Psoas muscle (tissue), 8 donors: ENCODE data around the gene ZNF337. TPM values are rescaled to one million over a fixed set of nuclear protein-coding genes. Genes with fewer than 3 reads are reported as not detected.

Experiments
- ATAC-seq, 4 donors: fragments of 200-7000 bp; cut with Tn5 transposase; one replicate each; pipeline ENCODE4 v1.9.1; 2020; ENCODE audit warnings: moderate library complexity in 3 of 4, mild to moderate bottlenecking in 2 of 4
- DNase-seq, 2 donors: peaks; one replicate each; pipeline ENCODE4 v3.0.0-alpha.2; 2020
- H3K27ac ChIP-seq: fragments of 200-600 bp; one replicate; pipeline ENCODE4 v1.8.0; 2022
- H3K27me3 ChIP-seq, 3 donors: fragments of 200-600 bp in 1 of 3; one replicate each; pipeline versions ENCODE4 v1.6.1 to v1.8.0; 2013 to 2022; ENCODE audit warnings: low read length in 2 of 3, mild to moderate bottlenecking in 2 of 3, moderate library complexity in 1 of 3; ENCODE audit not compliant: insufficient read depth in 3 of 3
- H3K36me3 ChIP-seq, 2 donors: fragments of 200-600 bp in 1 of 2; one replicate each; pipeline versions ENCODE4 v1.6.1 to v1.8.0; 2013 to 2022; ENCODE audit warnings: low read depth in 1 of 2, mild to moderate bottlenecking in 1 of 2, moderate library complexity in 1 of 2; ENCODE audit not compliant: insufficient read depth in 1 of 2
- H3K4me1 ChIP-seq: fragments of 200-600 bp; one replicate; pipeline ENCODE4 v1.8.0; 2022
- H3K4me3 ChIP-seq: fragments of 200-600 bp; one replicate; pipeline ENCODE4 v1.8.0; 2022; ENCODE audit warnings: mild to moderate bottlenecking
- H3K9me3 ChIP-seq: fragments of 200-600 bp; one replicate; pipeline ENCODE4 v1.8.0; 2022
- WGBS, 3 donors: extraction: QIAGEN DNeasy Blood & Tissue Kit; methylation state at CpG; one replicate each; pipeline versions ENCODE4 v1.1.6 to v1.1.7; 2013; 5-methylcytosine and 5-hydroxymethylcytosine counted together
- intact Hi-C, 2 donors: fragments of 100-400 bp; cut with DNase I; formaldehyde crosslinking; loops; one replicate each; pipeline versions ENCODE4 v1.11.0 to v1.14.2; 2022
- polyA plus RNA-seq, 3 donors: library from polyadenylated mRNA; stranded (reverse); fragments of 200-250 nt; gene quantifications; one replicate each; pipeline ENCODE4 v1.2.3, GENCODE V29; 2013
- total RNA-seq, 4 donors: library from RNA; stranded (reverse); fragmentation: NEBNext Ultra II Directional in 2 of 4; extraction: Animal tissue kit (Norgen Biotek cat#: 25700) in 2 of 4; gene quantifications; one replicate each; pipeline versions ENCODE4 v1.2.1 to v1.2.4, GENCODE V29; 2021 to 2023
- TF ChIP-seq, protein P1 (sequence below): fragments of 200-600 bp; IDR thresholded peaks from one replicate; pipeline ENCODE4 v1.8.0; 2022; ENCODE audit warnings: antibody characterized with exemption
- donor health status: healthy with polysubstance abuse.
- donor health status: DM: no; HTN: no; CAD: no; lungs with moderate emphysema.
- donor health status: Bipolar disorder and iron deficiency.
- donor health status: healthy.
- donor health status: DM: yes; HTN: yes; CAD: no.
- donor health status: DM: no; HTN: no; CAD: no.
- donor health status: DM: no; HTN: no; CAD: no.
- donor health status: DM: yes; HTN: yes; CAD: no.

ZNF337 gene
- total and polyA plus RNA-seq, 7 donors = 4.1 to 12.5 (median 8.0) TPM

DNA sequence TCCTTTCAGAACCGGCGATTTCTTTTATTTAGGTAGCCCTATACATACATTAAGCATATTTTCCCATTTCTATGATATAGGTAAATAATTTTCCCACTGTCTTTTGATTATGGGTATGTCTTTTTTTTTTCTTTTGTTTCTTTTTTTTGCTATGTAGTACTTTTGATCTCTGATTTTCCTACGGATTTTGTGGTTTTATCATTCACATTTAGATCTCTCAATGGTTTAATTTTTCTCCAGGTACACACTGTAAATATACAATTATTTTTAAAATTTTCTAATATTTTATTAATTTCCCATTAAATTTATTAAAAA is 436 bp upstream of the ZNF337 start:
- no peak for ATAC-seq
- peak overlapping the region; percentile 99 for H3K4me3 ChIP-seq
- peaks cover 0 to 3% of the 10 kb centered on the region in 2 donors for H3K36me3 ChIP-seq
- TF ChIP-seq, protein P1, sequence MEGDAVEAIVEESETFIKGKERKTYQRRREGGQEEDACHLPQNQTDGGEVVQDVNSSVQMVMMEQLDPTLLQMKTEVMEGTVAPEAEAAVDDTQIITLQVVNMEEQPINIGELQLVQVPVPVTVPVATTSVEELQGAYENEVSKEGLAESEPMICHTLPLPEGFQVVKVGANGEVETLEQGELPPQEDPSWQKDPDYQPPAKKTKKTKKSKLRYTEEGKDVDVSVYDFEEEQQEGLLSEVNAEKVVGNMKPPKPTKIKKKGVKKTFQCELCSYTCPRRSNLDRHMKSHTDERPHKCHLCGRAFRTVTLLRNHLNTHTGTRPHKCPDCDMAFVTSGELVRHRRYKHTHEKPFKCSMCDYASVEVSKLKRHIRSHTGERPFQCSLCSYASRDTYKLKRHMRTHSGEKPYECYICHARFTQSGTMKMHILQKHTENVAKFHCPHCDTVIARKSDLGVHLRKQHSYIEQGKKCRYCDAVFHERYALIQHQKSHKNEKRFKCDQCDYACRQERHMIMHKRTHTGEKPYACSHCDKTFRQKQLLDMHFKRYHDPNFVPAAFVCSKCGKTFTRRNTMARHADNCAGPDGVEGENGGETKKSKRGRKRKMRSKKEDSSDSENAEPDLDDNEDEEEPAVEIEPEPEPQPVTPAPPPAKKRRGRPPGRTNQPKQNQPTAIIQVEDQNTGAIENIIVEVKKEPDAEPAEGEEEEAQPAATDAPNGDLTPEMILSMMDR = no peak
- 0 to 3% (median 1%) methylated on average over 3 of the region's 3 CpGs for WGBS, 3 donors
- no peak for DNase-seq
- H3K27me3 ChIP-seq = no peaks in the 10 kb centered on the region
- peak overlapping the region; percentile 94 for H3K27ac ChIP-seq
- intact Hi-C loops = loop anchor here (10.0 kb wide), 3 partner anchors 72 to 442 kb away; partner anchors contain the start of genes GINS1 (in 1 of the 2) and NANP (in 1 of the 2)
- peaks cover 16% of the 10 kb centered on the region for H3K9me3 ChIP-seq
- peaks cover 11% of the 10 kb centered on the region for H3K4me1 ChIP-seq

DNA sequence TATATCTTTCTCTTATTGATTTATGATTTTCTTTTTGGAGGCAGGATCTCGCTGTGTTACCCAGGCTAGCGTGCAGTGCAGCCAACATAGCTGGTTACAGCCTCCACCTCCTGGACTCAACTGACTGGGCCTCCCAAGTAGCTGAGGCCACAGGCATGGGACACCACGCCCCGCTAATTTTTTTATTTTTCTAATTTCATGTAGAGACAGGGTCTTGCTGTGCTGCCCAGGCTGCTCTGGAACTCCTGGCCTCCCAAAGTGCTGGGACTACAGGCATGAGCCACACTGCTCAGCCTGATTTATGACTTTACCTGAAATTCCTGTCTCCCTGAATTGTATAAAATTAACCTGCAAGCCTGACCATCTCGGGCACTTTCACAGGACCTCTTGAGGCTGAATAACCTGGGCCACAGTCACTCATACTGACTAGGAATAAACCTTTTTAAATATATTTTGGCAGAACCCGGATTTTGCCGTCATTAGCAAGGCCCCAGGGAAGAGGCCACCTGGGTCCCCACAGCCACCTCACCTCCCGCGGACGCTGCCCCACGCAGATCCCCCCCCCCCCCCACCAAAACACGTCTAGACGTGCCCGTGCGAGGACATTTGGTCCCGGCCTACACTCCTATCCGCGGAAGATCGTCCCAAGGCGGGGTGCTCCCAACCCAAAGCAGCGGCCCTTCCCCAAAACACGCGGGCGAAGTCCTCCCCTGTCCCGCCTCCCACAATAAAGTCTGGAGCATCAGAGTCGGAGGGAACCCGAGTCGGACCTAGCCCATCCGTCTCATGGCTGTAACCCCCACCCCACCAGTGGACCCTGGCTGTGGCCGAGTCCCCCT is 902 bp downstream of the ZNF337 start:
- DNase-seq (no peak), ATAC-seq (peak in 3 of 4 donors; percentile 8 to 30 (median 27))
- intact Hi-C loops = loop anchor here (10.0 kb wide), 3 partner anchors 71 to 441 kb away; partner anchors contain the start of genes GINS1 (in 1 of the 2) and NANP (in 1 of the 2)

DNA sequence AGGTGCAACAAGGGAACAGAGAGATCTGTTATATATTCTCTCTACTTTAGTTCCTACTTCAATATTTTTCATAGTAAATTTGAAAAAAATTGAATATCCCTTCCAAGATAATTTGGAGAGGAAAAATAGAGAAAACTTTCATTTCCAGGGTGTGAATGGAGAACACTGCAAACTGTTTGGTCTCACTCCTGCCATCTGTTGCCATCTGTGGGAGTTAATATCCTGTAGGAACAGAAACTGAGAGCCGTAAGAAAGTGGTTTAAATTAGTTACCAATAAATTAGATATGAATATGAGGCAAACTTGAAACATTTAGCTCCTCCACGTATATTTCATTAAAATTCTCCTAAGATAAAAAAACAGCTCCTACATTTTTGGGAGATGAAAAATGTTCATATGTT is 4.2 kb downstream of the ZNF337 start:
- intact Hi-C loops = loop anchor here (10.0 kb wide), 3 partner anchors 68 to 438 kb away; partner anchors contain the start of genes GINS1 (in 1 of the 2) and NANP (in 1 of the 2)
- no peak for DNase-seq
- Histone ChIP-seq H3K27me3 (no peaks in the 10 kb centered on the region), H3K4me1 (peaks cover 7% of the 10 kb centered on the region), H3K4me3 (no peak overlapping the region), H3K27ac (no peak overlapping the region), H3K9me3 (no peaks in the 10 kb centered on the region), H3K36me3 (peaks cover 0 to 5% of the 10 kb centered on the region in 2 donors)
- 61 to 86% (median 73%) methylated on average over 2 of the region's 2 CpGs for WGBS, 3 donors
- ATAC-seq = no peak
- TF ChIP-seq, protein P1 = no peak

More for the DNA sequence above, 902 bp downstream of the ZNF337 start:
- 14 to 15% (median 14%) methylated on average over 27 to 30 of the region's 30 CpGs for WGBS, 3 donors
- peak overlapping the region; percentile 99 for H3K4me3 ChIP-seq
- peaks cover 11% of the 10 kb centered on the region for H3K4me1 ChIP-seq
- H3K27ac ChIP-seq = peak overlapping the region; percentile 94
- TF ChIP-seq, protein P1 = no peak
- H3K36me3 ChIP-seq = peaks cover 0 to 5% of the 10 kb centered on the region in 2 donors
- peaks cover 16% of the 10 kb centered on the region for H3K9me3 ChIP-seq
- H3K27me3 ChIP-seq = no peaks in the 10 kb centered on the region

DNA sequence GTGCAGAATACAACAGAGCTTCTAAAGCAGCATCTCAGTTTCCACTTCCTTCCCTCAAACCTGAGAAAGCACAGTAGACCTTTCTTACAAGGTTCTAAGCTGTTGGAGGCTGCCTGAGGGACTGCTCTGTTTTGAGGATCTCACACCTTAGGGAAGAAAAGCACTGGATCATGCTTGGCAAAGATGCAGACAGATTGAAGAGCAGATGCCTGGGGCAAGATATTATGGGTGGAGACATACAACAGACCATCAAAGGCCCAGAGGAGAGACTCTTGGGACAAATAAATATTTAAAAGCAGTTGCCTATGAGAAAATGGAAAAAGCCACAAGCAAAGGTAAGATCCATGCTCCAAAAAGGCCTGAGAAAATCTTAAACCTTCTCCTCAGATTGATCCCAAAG is 6.2 kb downstream of the ZNF337 start:
- Histone ChIP-seq H3K4me1 (peaks cover 16% of the 10 kb centered on the region), H3K4me3 (no peak overlapping the region), H3K27ac (no peak overlapping the region), H3K36me3 (peaks cover 0 to 5% of the 10 kb centered on the region in 2 donors), H3K27me3 (no peaks in the 10 kb centered on the region), H3K9me3 (no peaks in the 10 kb centered on the region)
- DNase-seq (no peak), ATAC-seq (no peak)
- intact Hi-C loops = loop anchor here (10.0 kb wide), 3 partner anchors 66 to 436 kb away; partner anchors contain the start of genes GINS1 (in 1 of the 2) and NANP (in 1 of the 2)
- TF ChIP-seq, protein P1 = no peak
